ENCODE measurements around the gene TIGD7.

TIGD7 gene

GRCh38 chr16:3305109-3306068, at the start of gene TIGD7, which contains the start of gene ZNF75A:
Gene TIGD7, minus strand, starts transcription at chr16:3305430. Its CDS starts 4,816 bp downstream, at chr16:3300614.
Gene ZNF75A, plus strand, starts transcription at chr16:3305497. Its CDS starts 2,932 bp downstream, at chr16:3308429.
- peak; percentile 63 to 69 for DNase-seq (ENCODE audit: low read depth in 2 of 2)

- no peak for DNase-seq (ENCODE audit: low read depth in 2 of 2)
Observed at GRCh38 chr16:3349175-3349574, 43.9 kb upstream of the TIGD7 start.

GRCh38 chr16:3348547-3349167, 43.4 kb upstream of the TIGD7 start:
- no peak for DNase-seq (ENCODE audit: low read depth in 2 of 2)

GRCh38 chr16:3347586-3347985, 42.4 kb upstream of the TIGD7 start:
- no peak for DNase-seq (ENCODE audit: low read depth in 2 of 2)

- DNase-seq (ENCODE audit: low read depth in 2 of 2), result no peak
Observed at GRCh38 chr16:3346041-3346440, 40.8 kb upstream of the TIGD7 start.

GRCh38 chr16:3328643-3329042, 23.4 kb upstream of the TIGD7 start:
- DNase-seq (ENCODE audit: low read depth in 2 of 2), result no peak

- DNase-seq (ENCODE audit: low read depth in 2 of 2), result no peak
Observed at GRCh38 chr16:3328104-3328503, 22.9 kb upstream of the TIGD7 start.

GRCh38 chr16:3327514-3327913, 22.3 kb upstream of the TIGD7 start:
- no peak for DNase-seq (ENCODE audit: low read depth in 2 of 2)

- no peak for DNase-seq (ENCODE audit: low read depth in 2 of 2)
Observed at GRCh38 chr16:3321816-3322215, 16.6 kb upstream of the TIGD7 start.

GRCh38 chr16:3317315-3317999, 12.2 kb upstream of the TIGD7 start:
- DNase-seq (ENCODE audit: low read depth in 2 of 2), result no peak

- no peak for DNase-seq (ENCODE audit: low read depth in 2 of 2)
Observed at GRCh38 chr16:3311496-3311895, 6.3 kb upstream of the TIGD7 start.

GRCh38 chr16:3306078-3306477, 848 bp upstream of the TIGD7 start:
- DNase-seq (ENCODE audit: low read depth in 2 of 2), result no peak

- DNase-seq (ENCODE audit: low read depth in 2 of 2), result no peak
Observed at GRCh38 chr16:3304370-3304769, 860 bp downstream of the TIGD7 start.

GRCh38 chr16:3295783-3296182, 9.4 kb downstream of the TIGD7 start:
- no peak for DNase-seq (ENCODE audit: low read depth in 2 of 2)

- DNase-seq (ENCODE audit: low read depth in 2 of 2), result no peak
Observed at GRCh38 chr16:3295209-3295608, 10.0 kb downstream of the TIGD7 start.

GRCh38 chr16:3292604-3293003, 12.6 kb downstream of the TIGD7 start:
- no peak for DNase-seq (ENCODE audit: low read depth in 2 of 2)

- no peak for DNase-seq (ENCODE audit: low read depth in 2 of 2)
Observed at GRCh38 chr16:3289998-3290673, 15.1 kb downstream of the TIGD7 start.

GRCh38 chr16:3285131-3285530, 20.1 kb downstream of the TIGD7 start:
- no peak for DNase-seq (ENCODE audit: low read depth in 2 of 2)

- no peak for DNase-seq (ENCODE audit: low read depth in 2 of 2)
Observed at GRCh38 chr16:3283543-3284447, 21.4 kb downstream of the TIGD7 start.

GRCh38 chr16:3282730-3283542, 22.3 kb downstream of the TIGD7 start, which contains the start of gene ZNF263:
Gene ZNF263, plus strand, starts transcription at chr16:3283491. Its CDS starts 328 bp downstream, at chr16:3283819.
- DNase-seq (ENCODE audit: low read depth in 2 of 2), result peak; percentile 82 to 91
